Measurements from ENCODE around the gene PROZ. TPM values are rescaled to one million over a fixed set of nuclear protein-coding genes. Genes with fewer than 3 reads are reported as not detected.

The PROZ gene
- total and polyA plus RNA-seq, 2 of the 13 experiments (the other 11 are each of a cell fraction or from before 2014, with no cell fraction given), result 5.6 to 22.5 TPM

- TF ChIP-seq FOXO1 (CRISPR knock-in tag; IDR thresholded peaks at IDR 0.05) (peak; percentile 74), TERF1 (CRISPR knock-in tag; IDR thresholded peaks at IDR 0.05) (no peak), HNF4A (CRISPR knock-in tag; IDR thresholded peaks at IDR 0.05) (peak; percentile 96)
Measured at GRCh38 chr13:113157929-113158747, at the start of gene PROZ (continued).

GRCh38 chr13:113109151-113110047 lies 49.0 kb upstream of the PROZ start:
- ATAC-seq (no peak), FAIRE-seq (no peak), DNase-seq (ENCODE audit: low spot score) (no peak)
- CTCF ChIA-PET (ENCODE audit: low intra/inter-chr PET ratio, low total read pairs), result no interaction called here
- Histone ChIP-seq H3K9ac (ENCODE audit: insufficient read depth, low read depth, low read length) (no peak overlapping the region), H3K4me2 (ENCODE audit: low read depth, low read length) (no peak overlapping the region), H3K27me3 (ENCODE audit: control insufficient read depth in 1 of 2, insufficient read depth in 2 of 2, low read length in 2 of 2) (no peaks in the 10 kb centered on the region), H4K20me1 (ENCODE audit: insufficient read depth, low read length) (no peaks in the 10 kb centered on the region), H3K9me3 (ENCODE audit: low read length) (no peaks in the 10 kb centered on the region), H3K4me3 (replicated peaks in 1 of 3; ENCODE audit: insufficient read depth in 1 of 3, low read depth in 2 of 3, low read length in 3 of 3) (no peak overlapping the region), H3K27ac (ENCODE audit: extremely low read length, insufficient read depth, low read length) (no peak overlapping the region), H3K79me2 (ENCODE audit: insufficient read depth, low read length) (peaks cover 8% of the 10 kb centered on the region), H3K4me1 (ENCODE audit: insufficient read depth, low read length) (peaks cover 33% of the 10 kb centered on the region), H2AFZ (ENCODE audit: low read length) (no peak overlapping the region), H3K36me3 (replicated peaks in 1 of 2; ENCODE audit: control insufficient read depth in 1 of 2, insufficient read depth in 2 of 2, low read length in 2 of 2) (no peaks in the 10 kb centered on the region; a peak in 1 of 5 replicates)
- no TSS peak for BruUV-seq (replicated peaks)
- POLR2A ChIA-PET, result no interaction called here
- intact Hi-C loops (cut with micrococcal nuclease; ENCODE audit: unreplicated experiment), result no loop called here
- 97% methylated on average over 61 of the region's 73 CpGs for WGBS (ENCODE audit: low lambda C conversion rate)
- in situ Hi-C loops (cut with HindIII; ENCODE audit: extremely low pct_ligation_motif_present, low pct_unique_long_range_greater_than_20kb), result no loop called here
- no peak for TF ChIP-seq SMYD3 (CRISPR knock-in tag; IDR thresholded peaks at IDR 0.05)
- TF ChIP-seq ZMYM3 (CRISPR knock-in tag; IDR thresholded peaks at IDR 0.05), result no peak
- no peak for TF ChIP-seq BRF2 (CRISPR knock-in tag; IDR thresholded peaks at IDR 0.05)
- peak; percentile 57; the same call in 1 of the 2 replicates for TF ChIP-seq RBFOX2 (IDR thresholded peaks at IDR 0.05; ENCODE audit: low read depth, low read length)

Data from HepG2 (cell line).